ENCODE results near the gene CCNJL.
"Not testable (repeated sequence)": the region's sequence is repeated elsewhere in the genome, so short reads cannot be mapped to it uniquely, and the experiment has no call there.

Gene CCNJL

DNA sequence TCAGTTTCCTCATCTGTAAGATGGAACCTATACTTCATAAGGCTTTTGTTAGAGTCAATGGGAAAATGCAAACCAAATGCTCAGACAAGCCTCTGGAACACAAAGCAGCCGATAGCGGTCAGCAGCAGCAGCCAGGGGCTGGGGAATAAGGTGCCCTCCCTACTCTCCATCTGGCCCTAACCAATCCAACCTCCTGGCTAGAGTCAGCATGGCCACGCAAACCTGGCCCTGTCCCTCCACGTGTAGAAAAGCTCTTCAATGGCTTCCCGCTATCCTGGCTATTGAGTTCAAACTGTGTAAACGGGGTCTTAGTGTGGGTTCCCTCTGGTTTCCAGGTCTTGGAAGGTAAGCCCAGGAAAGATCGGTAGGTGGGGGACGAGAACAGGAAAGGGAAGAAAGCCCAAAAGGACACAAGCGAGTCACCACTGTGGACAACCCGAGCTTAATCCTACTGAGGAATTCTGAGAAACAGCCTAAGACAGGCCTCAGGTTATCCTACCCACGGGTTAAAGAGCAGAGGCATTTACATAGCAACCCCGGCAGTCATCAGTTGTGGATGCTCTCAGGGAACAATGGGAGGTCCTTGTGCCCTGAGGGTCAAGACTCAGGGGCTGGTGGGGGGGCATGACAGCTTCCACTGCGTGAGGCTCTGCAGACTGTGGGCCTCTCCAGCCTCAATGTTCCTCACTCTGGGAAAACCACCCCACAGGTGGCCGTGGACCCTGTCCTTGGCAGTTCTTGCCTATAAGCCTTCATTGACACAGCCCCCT, 52.2 kb downstream of the CCNJL start:
- DNase-seq: no peak

DNA sequence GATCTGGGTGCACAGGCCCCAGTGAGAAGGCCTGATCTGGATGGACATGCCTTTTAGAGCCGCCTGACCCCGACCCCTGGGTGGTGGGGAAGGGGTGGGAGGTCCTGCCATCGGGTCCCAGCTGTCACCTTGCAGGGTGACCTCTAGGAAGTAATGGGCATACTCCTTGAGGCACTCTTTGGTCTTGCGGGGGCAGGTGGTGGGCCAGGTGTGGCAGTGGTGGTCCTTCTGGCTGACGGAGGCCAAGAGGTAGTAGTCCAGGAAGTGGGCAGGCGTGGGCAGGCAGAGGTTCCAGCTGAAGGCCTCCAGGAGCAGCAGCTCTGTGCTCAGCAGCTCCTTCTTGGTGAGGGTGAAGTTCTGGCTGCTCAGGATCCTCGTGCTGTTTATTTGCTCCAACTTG, 53.0 kb downstream of the CCNJL start:
- DNase-seq: no peak

DNA sequence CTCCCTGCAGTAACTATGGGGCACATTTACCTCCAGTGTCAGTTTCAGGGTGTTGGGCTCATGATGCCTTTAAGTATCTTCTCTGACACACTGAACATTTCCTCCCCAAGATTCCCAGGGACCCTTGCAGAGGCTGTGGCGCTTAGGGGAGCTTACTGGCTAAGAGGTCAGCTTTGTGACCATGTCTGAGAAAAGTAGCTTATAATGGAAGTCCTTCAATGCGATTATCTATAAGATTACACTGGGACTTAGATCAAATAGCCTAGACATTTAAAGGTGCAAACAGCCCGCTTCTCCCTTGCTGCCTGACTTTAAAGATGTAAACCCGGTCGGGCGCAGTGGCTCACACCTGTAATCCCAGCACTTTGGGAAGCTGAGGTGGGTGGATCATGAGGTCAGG, 57.7 kb downstream of the CCNJL start:
- no peak for DNase-seq

DNA sequence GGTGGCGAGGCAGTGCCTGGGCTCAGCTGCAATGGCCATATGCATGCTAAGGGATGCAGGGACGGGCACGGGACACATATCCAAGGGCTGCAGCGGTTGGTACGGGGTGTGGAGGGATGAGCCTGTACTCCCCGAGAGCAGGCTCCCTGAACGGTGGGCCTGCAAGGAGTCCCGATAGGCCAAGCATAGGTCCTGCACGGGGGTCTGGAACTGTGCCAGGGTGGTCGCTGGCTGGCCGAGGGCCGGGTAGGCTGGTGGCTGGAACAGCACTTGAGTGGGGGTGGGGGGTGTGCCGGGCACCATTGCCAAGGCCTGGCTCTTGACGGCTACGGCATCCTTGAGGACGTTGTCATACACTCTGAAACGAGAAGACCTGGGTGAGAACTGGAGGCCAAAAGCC, 58.9 kb downstream of the CCNJL start:
- DNase-seq: no peak

DNA sequence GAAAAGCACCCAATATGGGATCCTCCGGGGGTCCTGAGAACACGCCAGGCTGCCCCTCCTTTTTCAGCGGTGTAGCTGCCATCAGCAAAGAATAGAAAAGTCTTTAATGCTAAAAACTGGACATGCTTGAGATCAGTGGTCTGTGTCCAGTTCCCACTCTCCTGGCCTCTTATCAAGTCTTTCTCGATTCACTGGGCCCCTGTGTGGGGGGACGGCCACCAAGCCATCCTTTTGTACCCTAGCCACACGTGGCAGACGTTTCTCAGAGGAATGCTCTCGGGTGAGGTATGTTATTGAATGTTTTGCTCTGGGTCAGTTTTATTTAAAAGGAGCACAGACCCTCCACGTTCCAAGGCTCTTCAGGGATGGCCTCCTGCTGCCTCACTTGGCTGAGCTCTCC, 59.4 kb downstream of the CCNJL start:
- DNase-seq: no peak

DNA sequence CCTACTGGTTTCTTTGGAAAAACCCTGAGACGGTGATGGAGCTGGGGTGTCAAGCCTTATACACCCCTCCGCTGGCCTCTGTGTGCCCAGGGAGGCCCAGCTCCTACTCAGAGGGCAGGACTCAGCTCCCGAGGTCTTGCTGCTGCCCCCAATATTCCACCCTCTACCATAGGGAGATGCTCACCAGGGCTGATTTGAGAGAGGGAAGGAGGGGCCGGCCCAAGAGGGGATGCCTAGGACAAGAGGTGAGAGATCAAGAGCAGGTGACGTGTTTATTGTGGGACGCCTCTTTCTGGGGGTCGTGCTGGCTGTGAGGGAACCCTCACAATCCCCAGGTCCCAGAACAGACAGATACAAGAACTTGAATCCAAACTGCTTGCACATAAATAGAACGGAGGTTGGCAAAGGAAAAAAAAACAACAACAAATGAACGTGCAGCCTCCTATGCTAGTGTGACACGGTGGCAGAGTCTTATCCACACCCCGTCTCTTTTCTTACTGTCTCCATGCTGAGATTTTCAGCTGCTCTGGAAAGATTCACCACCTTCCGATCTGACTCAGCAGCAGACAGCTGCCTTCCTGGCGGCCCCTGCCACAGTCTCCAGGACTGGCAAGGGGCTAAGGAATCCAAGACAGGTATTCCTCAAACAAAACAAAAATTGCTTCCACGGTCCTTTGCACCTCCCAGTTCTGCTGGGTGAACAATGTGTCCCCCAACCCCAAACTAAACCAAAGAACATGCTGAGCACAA, 60.8 kb downstream of the CCNJL start:
- no peak for DNase-seq

DNA sequence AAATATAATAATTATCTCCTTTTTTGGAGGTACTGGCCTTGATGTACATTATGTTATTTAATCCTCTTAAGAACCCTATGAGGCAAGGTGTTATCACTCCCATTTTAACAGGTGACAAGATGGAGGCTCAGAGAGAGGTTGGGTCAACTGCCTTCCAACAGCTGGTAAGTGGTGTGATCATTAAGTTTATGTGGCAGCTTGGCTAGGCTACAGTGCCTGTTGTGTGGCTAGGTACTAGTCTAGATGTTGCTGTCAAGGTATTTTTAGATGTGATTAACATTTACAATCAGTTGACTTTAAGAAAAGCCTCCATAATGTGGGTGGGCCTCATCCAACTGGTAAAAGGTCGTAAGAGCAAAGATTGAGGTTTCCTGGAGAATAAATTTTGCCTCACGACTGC, 61.5 kb downstream of the CCNJL start:
- DNase-seq: no peak

DNA sequence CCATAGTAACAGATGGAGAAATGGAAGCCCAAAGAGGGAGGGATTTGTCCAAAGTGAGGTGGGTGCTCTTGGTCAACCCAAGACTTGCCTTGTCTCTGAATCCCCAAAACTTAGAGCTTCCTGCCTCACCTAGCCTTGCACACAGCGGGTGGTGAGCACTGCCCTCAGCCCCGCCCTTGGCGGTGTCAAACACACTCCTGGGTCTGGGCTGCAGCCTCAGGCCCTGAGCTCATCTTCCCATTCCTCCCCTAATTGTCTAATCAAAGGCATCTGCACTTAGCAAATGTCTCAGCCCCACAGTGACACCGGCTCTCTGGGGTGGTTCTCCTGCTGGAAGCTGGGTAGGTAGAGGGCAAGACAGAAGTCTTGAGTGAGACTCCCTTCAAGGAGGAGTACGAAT, 62.1 kb downstream of the CCNJL start:
- DNase-seq: no peak

DNA sequence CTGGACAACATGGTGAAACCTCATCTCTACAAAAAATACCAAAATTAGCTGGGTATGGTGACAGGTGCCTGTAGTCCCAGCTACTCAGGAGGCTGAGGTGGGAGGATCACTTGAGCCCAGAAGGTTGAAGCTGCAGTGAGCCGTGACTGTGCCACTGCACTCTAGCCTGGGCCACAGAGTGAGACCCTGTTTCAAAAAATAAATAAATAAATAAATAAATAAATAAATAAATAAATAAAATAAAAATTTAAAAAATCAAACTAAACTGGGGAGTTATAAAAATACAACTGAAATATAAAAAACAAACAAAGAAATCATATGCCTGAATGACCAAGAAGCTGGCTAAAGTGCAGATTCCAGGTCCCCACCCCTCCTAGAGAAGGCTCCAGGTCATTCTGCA, 62.8 kb downstream of the CCNJL start:
- not testable (repeated sequence) for DNase-seq

DNA sequence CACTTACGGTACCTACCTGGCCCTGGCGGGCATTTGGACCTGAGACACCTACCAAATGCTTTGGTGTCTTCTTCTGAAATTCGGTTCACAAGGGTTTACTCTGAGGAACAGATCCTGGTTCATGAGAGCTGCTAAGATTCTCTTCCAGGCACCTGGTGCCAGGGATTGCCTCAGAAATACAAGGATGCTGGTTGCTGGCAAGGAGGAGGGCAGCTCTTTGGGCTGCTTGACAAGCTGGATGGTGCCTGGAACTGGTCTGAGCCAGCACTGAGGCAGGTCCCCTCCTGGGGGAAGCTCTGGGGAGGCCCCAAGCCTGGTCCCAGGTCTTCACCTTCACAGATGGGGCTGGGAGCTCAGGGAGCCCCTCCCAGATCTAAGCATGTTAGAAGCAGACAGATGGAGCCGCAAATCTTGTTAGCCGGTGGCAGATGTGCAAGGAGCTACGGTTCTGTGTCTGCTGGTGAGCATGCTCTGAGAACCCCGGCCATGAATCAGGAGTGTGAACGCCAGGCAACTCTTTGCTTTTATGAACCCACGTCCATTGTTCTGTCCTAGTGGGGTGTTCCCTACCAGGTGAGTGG, 66.8 kb downstream of the CCNJL start:
- DNase-seq: no peak

DNA sequence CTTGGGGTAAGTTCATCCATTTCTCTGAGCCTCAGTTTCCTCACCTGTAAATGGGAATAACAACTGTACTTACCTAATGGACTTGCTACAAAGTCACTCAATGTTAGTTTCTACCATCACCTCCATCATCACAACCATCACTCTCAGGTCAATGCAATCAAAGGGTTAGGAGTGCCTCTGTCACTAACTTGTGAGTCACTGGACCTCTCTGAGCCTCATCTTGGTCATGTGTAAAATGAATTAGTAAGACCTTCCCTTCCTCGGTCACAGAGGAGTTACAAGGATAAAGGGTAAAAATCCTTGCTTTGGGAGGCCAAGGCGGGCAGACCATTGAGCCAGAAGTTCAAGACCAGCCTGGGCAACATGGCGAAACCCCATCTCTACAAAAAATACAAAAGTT, 70.2 kb downstream of the CCNJL start:
- no peak for DNase-seq

DNA sequence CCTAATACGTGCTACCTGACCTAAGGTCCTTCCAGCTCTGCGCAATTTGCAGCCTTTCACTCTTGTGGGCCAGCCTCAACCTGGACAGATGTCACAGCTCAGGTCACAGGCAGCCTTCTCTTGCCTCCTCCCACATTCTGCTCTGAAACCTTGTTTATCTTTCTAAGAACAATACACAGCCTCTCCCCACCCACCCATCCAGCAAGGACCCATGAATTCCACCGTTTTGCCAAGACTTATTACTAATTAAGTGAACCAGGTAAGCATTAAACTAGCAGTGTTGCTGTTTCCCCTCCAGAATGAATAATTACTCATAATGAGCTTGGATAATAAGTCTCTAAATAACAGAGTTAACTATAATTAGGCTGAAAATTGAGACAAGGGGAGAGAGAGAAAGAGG, 72.0 kb downstream of the CCNJL start:
- no peak for DNase-seq

DNA sequence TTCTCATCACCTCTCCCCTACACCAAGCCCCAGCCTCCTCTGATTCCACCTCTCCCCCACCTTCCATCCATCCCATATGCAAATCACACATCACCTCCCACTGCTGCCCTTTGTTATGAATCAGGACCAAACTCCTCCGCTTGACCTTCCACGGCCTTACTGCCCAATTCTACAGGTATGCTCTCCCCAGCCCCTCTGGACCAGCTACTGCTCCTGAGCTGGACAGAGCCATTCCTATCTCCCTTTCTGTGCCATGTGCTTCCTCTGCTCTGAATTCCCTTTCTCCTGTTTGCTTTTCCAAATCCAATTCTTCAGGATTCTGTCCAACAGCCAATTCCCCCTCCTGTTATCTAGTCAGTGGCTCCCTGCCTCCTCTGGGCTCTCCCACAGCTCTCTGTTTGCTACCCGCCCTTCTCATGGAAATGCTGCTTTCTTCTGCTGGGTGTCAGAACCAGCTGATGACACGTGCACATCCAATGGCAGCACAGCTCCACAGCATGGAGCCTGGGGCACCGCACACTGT, 74.7 kb downstream of the CCNJL start:
- no peak for DNase-seq

DNA sequence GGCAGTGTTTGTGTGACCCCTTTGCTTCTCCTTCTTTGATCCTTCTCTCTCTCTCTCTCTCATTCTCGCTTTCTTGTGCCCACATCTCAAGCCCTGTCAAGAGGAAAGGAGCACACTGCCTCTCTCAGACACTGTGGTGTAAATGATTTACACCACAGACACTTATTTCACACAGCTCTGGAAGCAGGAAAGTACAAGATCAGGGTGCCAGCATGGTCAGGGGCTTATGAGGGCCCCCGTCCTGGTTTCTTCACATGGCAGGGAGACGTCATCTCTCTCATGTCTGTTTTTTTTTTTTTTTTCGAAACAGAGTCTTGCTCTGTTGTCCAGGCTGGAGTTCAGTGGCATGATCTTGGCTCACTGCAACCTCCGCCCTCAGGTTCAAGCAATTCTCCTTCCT, 76.6 kb downstream of the CCNJL start:
- no peak for DNase-seq

DNA sequence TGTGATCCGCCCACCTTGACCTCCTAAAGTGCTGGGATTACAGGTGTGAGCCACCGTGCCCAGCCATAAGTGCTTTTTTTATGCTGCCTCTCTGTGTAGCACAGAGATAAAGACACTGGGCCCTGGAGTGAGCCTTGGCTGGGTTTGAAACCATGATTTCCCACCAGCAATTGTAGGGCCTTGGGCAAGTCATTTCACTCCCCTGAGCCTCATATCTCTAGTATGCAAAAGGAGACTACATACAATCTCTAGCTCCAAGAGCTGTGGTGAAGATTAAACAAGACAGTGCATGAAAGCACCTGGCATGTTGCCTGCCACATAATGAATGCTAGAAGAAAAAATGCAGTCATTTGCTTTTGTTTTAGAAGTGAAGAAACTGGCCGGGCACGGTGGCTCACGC, 79.1 kb downstream of the CCNJL start:
- no peak for DNase-seq

DNA sequence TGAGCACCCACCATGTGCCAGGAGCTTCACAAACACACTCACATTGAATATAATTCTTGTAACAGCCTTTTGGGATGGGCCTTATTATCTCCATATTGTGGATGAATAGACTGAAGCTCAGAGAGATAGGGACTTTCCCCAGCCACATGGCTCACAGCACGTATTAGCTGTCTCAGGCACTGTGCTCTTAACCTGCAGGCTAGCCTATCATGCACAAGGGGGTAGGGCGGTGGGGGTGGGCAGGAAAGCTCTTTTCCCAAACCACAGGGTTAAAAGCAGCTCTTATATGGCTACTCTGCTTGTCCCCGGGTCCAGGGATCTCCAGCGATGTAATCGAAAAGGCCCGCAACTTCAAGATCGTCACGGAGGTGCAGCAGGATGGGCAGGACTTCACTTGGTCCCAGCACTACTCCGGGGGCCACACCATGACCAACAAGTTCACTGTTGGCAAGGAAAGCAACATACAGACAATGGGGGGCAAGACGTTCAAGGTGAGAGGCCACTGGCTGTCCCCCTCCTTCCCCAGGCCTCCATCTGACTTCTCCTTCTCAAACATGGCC, 80.5 kb downstream of the CCNJL start:
- DNase-seq: no peak

DNA sequence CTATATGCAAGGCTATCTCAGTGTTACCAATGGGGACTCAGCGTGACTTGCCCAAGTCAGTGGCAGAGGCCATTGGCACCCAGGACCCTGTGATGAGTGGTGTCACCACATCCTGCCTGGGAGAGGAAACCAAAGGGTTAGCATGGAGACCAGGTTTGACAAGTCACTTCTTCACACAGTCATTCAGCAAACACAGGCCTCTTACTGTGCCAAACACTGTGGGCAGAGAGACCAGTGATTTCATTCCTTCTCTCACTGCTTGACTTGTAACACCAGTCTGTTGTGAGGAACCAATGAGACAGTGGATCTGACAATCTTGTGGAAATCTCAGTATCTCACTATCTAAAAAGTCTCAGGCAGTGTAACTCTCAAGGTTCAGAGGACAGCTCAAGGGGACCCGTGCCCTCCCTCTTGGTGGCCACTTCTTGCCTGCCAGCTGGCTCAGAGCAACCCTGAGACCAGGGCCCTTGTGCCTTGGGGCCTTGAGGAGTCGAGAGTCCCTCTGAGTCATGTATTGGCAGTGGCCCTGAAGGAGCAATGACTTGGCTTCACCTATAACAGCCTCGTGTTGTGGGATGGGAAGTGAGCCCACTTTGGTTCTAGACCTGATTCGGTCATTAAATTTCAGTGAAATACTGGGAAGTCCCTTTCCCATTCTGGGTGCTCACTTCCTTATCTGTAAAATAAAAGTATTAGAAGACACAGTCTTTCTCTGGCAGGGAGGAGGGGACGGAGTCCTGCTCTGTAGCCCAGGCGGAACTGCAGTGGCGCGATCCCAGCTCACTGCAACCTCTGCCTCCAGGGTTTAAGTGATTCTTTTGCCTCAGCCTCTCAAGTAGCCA, 81.5 kb downstream of the CCNJL start:
- no peak for DNase-seq

DNA sequence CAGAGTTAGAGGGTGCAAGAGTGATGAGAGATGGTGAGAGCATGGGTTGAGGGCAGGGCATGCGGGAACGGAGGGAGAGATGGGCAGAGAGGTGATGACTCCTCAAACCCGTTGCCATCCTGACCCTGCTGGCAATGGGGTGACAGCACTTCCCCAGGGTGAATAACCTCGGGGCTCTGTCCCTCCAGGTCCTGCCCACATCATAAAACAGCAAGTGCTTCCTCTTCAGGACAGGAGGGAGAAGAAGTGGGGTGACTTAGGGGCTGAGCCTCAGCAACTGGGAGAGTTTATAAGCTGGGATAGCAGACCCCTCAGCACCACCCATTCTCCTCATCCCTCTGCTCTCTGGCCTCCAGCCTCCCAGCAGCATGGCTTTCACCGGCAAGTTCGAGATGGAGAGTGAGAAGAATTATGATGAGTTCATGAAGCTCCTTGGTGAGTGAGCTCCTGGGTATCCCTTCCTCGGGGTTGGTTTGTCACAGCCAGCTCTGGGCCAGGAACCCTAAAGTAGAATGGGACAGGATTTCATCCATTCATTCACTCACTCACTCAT, 83.1 kb downstream of the CCNJL start, which contains the start of gene FABP6:
TSS of gene FABP6 (plus strand) at position 317 of the 553 bp plus-strand sequence. CDS start at position 369, 52 bp downstream.
- no peak for DNase-seq

DNA sequence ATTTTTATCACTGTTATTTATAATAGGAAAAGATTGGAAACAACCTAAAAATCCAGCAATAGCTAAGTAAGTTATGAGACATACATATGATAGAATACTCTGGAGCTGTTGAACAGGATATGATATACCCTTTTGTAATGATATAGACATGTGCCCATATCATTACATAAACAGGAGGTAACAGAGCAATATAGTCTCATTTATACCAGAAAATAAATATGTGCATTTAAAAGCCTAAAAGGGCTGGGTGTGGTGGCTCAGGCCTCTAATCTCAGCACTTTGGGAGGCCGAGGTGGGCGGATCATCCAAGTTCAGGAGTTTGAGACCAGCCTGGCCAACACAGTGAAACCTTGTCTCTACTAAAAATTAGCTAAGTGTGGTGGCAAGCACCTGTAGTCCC, 85.4 kb downstream of the CCNJL start:
- no peak for DNase-seq

DNA sequence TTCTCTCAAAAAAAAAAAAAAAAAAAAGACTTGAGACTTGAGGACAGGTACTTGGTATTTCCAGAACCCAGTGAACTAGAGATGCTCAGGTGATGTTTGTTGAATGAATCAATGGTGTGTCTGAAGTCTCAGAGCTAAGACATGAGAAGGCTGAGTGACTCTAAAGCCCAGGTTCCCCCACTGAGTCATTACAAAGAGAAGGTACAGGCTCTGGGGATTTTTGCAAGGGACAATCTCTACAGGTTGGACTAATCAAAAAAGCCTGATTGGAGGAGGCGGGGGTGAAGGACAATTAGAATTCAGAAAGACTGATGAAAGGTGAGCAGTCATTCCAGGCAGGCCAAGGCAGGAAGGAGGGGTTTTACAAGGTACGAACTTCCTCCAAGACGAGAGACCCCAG, 91.3 kb downstream of the CCNJL start:
- DNase-seq: no peak

DNA sequence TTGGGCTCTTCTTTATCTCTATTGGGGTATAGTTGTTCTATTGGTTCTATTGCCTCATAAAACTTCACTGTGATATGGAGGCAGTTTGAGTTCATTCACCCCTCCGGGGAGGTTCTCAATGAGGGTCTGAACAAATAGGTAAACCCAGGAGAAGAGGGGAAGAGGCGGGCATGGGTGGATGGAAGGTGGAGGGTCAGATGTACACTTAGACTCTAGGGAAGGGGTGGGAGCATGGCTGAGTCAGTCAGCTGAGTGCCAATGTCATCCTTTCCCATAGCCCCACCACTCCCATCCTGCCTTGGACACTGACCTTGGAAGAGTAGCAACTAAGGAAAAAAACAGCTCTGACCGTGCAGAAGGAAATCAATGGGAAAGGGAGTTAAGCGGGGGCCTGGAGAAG, 93.0 kb downstream of the CCNJL start:
- DNase-seq: no peak

DNA sequence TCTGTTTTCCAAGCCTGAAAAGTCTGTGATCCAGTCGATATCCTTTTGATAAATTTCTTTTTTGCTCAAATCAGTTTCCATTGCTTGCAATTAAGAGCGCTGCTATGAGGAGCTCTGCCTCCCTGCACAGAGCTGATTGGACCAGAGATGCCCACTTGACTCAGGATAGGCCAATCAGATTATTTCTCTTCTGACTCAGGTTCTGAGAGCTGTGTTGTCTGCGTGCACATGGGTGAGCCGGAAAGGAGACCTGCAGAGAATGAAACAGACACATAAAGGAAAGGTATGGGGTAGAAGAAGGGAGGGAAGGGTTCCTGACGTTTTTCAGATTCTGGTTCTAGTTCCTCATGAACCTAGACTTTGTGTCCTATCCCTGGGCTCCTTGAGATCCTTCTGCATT, 98.8 kb downstream of the CCNJL start:
- no peak for DNase-seq

All from NCI-H2081 treated with DMSO at 0.1 percent for 48 hours (cell line).